ENCODE results near the gene CCDC183.
"Not testable (repeated sequence)": the region's sequence is repeated elsewhere in the genome, so short reads cannot be mapped to it uniquely, and the experiment has no call there.

The CCDC183 gene

GRCh38 chr9:136835162-136835931, 39.2 kb downstream of the CCDC183 start:
- Mint-ChIP-seq H3K4me3 (no peak overlapping the region), H3K27ac (no peak overlapping the region), H3K36me3 (ENCODE audit: low read depth) (peaks cover 13% of the 10 kb centered on the region), H3K4me1 (peaks cover 11% of the 10 kb centered on the region), H3K27me3 (ENCODE audit: low read depth) (no peaks in the 10 kb centered on the region), H3K9me3 (no peaks in the 10 kb centered on the region)
- TF ChIP-seq, protein P1, sequence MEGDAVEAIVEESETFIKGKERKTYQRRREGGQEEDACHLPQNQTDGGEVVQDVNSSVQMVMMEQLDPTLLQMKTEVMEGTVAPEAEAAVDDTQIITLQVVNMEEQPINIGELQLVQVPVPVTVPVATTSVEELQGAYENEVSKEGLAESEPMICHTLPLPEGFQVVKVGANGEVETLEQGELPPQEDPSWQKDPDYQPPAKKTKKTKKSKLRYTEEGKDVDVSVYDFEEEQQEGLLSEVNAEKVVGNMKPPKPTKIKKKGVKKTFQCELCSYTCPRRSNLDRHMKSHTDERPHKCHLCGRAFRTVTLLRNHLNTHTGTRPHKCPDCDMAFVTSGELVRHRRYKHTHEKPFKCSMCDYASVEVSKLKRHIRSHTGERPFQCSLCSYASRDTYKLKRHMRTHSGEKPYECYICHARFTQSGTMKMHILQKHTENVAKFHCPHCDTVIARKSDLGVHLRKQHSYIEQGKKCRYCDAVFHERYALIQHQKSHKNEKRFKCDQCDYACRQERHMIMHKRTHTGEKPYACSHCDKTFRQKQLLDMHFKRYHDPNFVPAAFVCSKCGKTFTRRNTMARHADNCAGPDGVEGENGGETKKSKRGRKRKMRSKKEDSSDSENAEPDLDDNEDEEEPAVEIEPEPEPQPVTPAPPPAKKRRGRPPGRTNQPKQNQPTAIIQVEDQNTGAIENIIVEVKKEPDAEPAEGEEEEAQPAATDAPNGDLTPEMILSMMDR (IDR thresholded peaks at IDR 0.05; ENCODE audit: unreplicated experiment in 3 of 3): no peak

DNA sequence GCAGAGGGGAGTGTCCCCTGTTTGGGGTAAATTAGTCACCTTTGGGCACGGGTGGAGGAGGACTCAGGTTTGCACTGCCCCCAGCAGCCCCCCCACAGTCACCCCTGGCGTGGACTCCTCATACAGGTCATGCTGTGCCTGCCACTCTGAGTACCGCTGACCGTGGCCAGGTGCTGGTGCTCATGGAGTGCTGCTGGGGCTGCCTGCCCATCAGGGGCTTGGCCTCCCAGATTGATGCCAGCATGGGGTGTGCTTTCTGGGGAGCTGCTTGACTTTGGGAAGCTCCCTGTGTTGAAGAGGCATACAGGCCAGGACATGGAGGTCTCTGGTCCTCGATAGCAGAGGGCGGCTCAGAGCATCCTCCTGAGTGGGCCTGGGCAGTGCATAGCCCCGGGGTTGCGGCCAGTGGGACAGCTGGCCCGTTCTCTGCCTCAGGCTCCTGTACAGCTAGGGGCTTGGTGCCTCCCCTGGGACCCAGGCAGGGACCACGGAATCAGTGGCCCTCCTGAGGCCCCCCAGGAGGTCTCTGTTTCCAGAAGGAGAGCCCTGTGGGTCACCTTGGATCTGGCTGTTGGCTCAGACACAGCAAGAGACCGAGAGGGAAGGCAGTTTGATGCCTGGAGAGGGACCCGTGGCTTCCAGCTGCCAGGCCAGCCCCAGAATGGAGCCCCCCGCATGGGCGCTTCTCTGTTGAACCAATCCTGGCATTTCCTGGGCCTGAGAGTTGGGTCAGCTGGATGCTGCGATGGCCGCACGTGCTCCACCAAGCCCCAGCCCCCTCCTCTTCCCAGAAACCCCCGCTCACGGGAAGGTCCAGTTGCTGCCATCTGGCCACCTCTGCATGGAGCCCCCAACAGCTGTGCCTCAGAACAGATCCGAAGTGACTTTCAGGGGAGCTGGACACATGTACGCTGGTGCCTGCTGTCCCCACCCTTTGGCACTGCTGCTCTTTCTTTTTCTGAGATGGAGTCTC, 40.1 kb downstream of the CCDC183 start:
- H3K4me3 Mint-ChIP-seq: no peak overlapping the region
- peaks cover 19% of the 10 kb centered on the region for H3K4me1 Mint-ChIP-seq
- no peaks in the 10 kb centered on the region for H3K9me3 Mint-ChIP-seq
- no peaks in the 10 kb centered on the region for H3K27me3 Mint-ChIP-seq (ENCODE audit: low read depth)
- TF ChIP-seq, protein P1 (IDR thresholded peaks at IDR 0.05; ENCODE audit: unreplicated experiment in 3 of 3): no peak
- H3K27ac Mint-ChIP-seq: no peak overlapping the region
- H3K36me3 Mint-ChIP-seq (ENCODE audit: low read depth): peaks cover 13% of the 10 kb centered on the region

DNA sequence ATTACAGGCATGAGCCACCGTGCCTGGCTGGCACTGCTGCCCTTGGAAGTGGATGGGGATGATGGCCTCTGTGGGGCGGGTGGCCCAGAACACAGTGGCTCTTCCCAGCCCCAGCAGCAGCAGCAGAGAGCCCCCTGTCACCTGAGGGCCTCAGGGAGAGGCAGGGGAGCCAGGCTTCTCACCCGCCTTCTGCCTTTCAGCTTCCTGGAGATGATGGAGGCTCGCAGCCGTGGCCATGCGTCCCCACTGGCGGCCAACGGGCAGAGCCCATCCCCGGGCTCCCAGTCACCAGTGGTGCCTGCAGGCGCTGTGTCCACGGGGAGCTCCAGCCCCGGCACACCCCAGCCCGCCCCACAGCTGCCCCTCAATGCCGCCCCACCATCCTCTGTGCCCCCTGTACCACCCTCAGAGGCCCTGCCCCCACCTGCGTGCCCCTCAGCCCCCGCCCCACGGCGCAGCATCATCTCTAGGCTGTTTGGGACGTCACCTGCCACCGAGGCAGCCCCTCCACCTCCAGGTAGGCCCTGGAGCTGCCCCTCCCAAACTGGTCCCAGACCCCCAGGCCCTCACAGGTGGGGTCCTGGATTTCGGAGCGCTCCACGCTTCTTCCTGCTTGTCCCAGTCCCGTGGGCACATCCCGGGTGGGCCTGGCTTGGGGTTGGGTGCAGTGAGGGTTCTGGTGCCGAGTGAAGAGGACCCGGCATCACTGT, 41.2 kb downstream of the CCDC183 start:
- H3K36me3 Mint-ChIP-seq (ENCODE audit: low read depth): peaks cover 9% of the 10 kb centered on the region
- no peak overlapping the region for H3K4me3 Mint-ChIP-seq
- no peak overlapping the region for H3K27ac Mint-ChIP-seq
- TF ChIP-seq, protein P1 (IDR thresholded peaks at IDR 0.05; ENCODE audit: unreplicated experiment in 3 of 3): no peak
- H3K4me1 Mint-ChIP-seq: peaks cover 28% of the 10 kb centered on the region
- H3K27me3 Mint-ChIP-seq (ENCODE audit: low read depth): no peaks in the 10 kb centered on the region
- no peaks in the 10 kb centered on the region for H3K9me3 Mint-ChIP-seq

DNA sequence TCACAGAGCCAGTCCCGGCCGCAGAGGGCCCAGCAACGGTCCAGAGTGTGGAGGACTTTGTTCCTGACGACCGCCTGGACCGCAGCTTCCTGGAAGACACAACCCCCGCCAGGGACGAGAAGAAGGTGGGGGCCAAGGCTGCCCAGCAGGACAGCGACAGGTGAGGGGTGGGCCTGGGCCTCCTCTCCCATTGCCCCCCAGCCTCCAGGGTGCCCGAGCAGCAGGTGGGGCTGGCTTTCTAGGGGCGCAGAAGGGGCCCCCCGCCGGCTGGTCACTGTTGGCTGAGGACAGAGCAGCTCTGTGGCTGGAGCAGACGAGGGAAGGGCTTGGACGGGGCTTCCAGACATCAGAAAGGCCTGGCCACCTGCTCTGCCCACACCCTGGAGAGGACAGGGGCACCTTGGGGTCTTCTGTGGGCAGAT, 41.7 kb downstream of the CCDC183 start:
- H3K27me3 Mint-ChIP-seq (ENCODE audit: low read depth); H3K9me3 Mint-ChIP-seq; H3K36me3 Mint-ChIP-seq (ENCODE audit: low read depth); H3K4me3 Mint-ChIP-seq; H3K27ac Mint-ChIP-seq: not testable (repeated sequence)
- H3K4me1 Mint-ChIP-seq: peaks cover 29% of the 10 kb centered on the region

- TF ChIP-seq, protein P1 (IDR thresholded peaks at IDR 0.05; ENCODE audit: unreplicated experiment in 3 of 3): no peak
- peaks cover 6% of the 10 kb centered on the region for H3K36me3 Mint-ChIP-seq (ENCODE audit: low read depth)
- no peaks in the 10 kb centered on the region for H3K27me3 Mint-ChIP-seq (ENCODE audit: low read depth)
- H3K4me1 Mint-ChIP-seq: peaks cover 29% of the 10 kb centered on the region
- H3K27ac Mint-ChIP-seq: no peak overlapping the region
- H3K9me3 Mint-ChIP-seq: no peaks in the 10 kb centered on the region
- H3K4me3 Mint-ChIP-seq: no peak overlapping the region
Measured at GRCh38 chr9:136838314-136839228, 42.4 kb downstream of the CCDC183 start.

All from nephron (organoid).